Heart left ventricle (tissue), 16 donors: ENCODE measurements around the gene SAMD11. TPM values are rescaled to one million over a fixed set of nuclear protein-coding genes. Genes with fewer than 3 reads are reported as not detected.

ENCODE experiments used
- ATAC-seq, 4 donors: fragments of 200-7000 bp; cut with Tn5 transposase; one replicate each; pipeline ENCODE4 v1.9.1; 2020 to 2022; ENCODE audit warnings: moderate library complexity in 4 of 4, mild to moderate bottlenecking in 3 of 4, moderate number of reproducible peaks in 1 of 4
- DNase-seq, 5 donors: peaks; one replicate each; pipeline ENCODE4 v3.0.0-alpha.2; 2020
- H3K27ac ChIP-seq, 12 donors: fragments of 200-600 bp; sonication (generic) in 4 of 12; one replicate each; pipeline versions ENCODE4 v1.5.0 to v1.8.0; 2016 to 2022; ENCODE audit warnings: mild to moderate bottlenecking in 2 of 12
- H3K27me3 ChIP-seq, 9 donors: fragments of 200-600 bp; sonication (generic) in 2 of 9; one replicate each; pipeline versions ENCODE4 v1.5.1 to v1.8.0; 2016 to 2022; ENCODE audit warnings: mild to moderate bottlenecking in 3 of 9
- H3K36me3 ChIP-seq, 9 donors: fragments of 200-600 bp; sonication (generic) in 2 of 9; one replicate each; pipeline versions ENCODE4 v1.5.0 to v1.8.0; 2018 to 2022; ENCODE audit warnings: mild to moderate bottlenecking in 2 of 9
- H3K4me1 ChIP-seq, 12 donors: fragments of 200-600 bp; sonication (generic) in 4 of 12; one replicate each; pipeline versions ENCODE4 v1.5.0 to v1.8.0; 2016 to 2022; ENCODE audit warnings: mild to moderate bottlenecking in 3 of 12
- H3K4me3 ChIP-seq, 12 donors: fragments of 200-600 bp; sonication (generic) in 4 of 12; one replicate each; pipeline versions ENCODE4 v1.5.0 to v1.8.0; 2017 to 2022; ENCODE audit warnings: mild to moderate bottlenecking in 9 of 12, moderate library complexity in 4 of 12
- H3K9me3 ChIP-seq, 12 donors: fragments of 200-600 bp; sonication (generic) in 4 of 12; one replicate each; pipeline versions ENCODE4 v1.5.0 to v1.8.0; 2016 to 2022; ENCODE audit warnings: mild to moderate bottlenecking in 1 of 12
- POLR2A ChIP-seq, 2 donors: fragments of 450-650 bp; IDR thresholded peaks; one replicate each; pipeline ENCODE4 v1.6.1; 2017; ENCODE audit warnings: antibody characterized with exemption in 2 of 2, mild to moderate bottlenecking in 2 of 2, moderate library complexity in 2 of 2
- WGBS, 4 donors: extraction: QIAGEN DNeasy Blood & Tissue Kit in 2 of 4; methylation state at CpG; one replicate each; pipeline versions ENCODE4 v1.1.5 to v1.1.7; 2013 to 2018; 5-methylcytosine and 5-hydroxymethylcytosine counted together
- intact Hi-C, 10 donors: fragments of 100-400 bp; cut with DNase I; formaldehyde crosslinking; loops; one replicate each; pipeline versions ENCODE4 v1.11.1 to v1.14.2; 2022
- polyA plus RNA-seq, 2 donors: library from polyadenylated mRNA; stranded (reverse); fragments of 200-250 nt; gene quantifications; one replicate each; pipeline ENCODE4 v1.2.3, GENCODE V29; 2013
- total RNA-seq, 9 donors: library from RNA; depleted of rRNA in 2 of 9; stranded (reverse); fragments of >200 nt in 2 of 9; fragmentation: NEBNext Ultra II Directional in 3 of 9; extraction: Animal tissue kit (Norgen Biotek cat#: 25700) in 3 of 9; gene quantifications; one replicate each; pipeline versions ENCODE4 v1.1.0 to v1.2.4, GENCODE V29; 2016 to 2023
- TF ChIP-seq, protein P1 (sequence below), 12 donors: fragments of 200-600 bp; sonication (generic) in 4 of 12; IDR thresholded peaks; one replicate each; pipeline versions ENCODE4 v1.5.0 to v1.8.0; 2018 to 2022; ENCODE audit warnings: antibody characterized with exemption in 12 of 12, mild to moderate bottlenecking in 5 of 12
- donor health status: ischemic (EF 13 %, LVEDD 7.1; RV severe dilation, severe dysfunction).
- donor health status: healthy with polysubstance abuse.
- donor health status: DM: no; HTN: yes; CAD: no.
- donor health status: DM: no; HTN: no; CAD: no.
- donor health status: ischemic (EF 25% LVEDD 6.9; RV normal size, moderate dysfunction).
- donor health status: ischemic (EF 25% LVEDD 5.7; RV mildly dilated, moderate dysfunction).
- donor health status: healthy.
- donor health status: DM: yes; HTN: yes; CAD: no.
- donor health status: ischemic (EF 35%, LVEDD 5.7; RV mildly dilated, moderate dysfunction).
- donor health status: nonischemic (EF 11% LVEDD 7.7; RV severe dilation, severe dysfunction).
- donor health status: DM: yes; HTN: yes; CAD: no.
- donor health status: PGD.
- donor health status: ischemic (EF 29% LVEDD 5.4; RV normal size, mild dysfunction).
- donor health status: nonischemic (EF 23%, LVEDD 6.1; RV moderate dilation, normal function).

The SAMD11 gene
- total and polyA plus RNA-seq, 11 donors, result 0.38 to 3.2 (median 0.96) TPM

- peaks cover 8 to 89% (median 57%) of the 10 kb centered on the region in 9 donors for H3K27me3 ChIP-seq
- H3K36me3 ChIP-seq, result no peaks in the 10 kb centered on the region
- ATAC-seq (no peak), DNase-seq (no peak)
- no peak overlapping the region for H3K27ac ChIP-seq
- intact Hi-C loops, result loop anchor here in 2 of 10 donors (2.0 kb wide), 1 partner anchor 34 kb away; no protein-coding TSS in a partner anchor
- no peak overlapping the region for H3K4me3 ChIP-seq
- 67 to 74% (median 70%) methylated on average over 22 to 30 of the region's 30 CpGs for WGBS, 4 donors
- TF ChIP-seq POLR2A (IDR thresholded peaks at IDR 0.05), result no peak
- TF ChIP-seq, protein P1, sequence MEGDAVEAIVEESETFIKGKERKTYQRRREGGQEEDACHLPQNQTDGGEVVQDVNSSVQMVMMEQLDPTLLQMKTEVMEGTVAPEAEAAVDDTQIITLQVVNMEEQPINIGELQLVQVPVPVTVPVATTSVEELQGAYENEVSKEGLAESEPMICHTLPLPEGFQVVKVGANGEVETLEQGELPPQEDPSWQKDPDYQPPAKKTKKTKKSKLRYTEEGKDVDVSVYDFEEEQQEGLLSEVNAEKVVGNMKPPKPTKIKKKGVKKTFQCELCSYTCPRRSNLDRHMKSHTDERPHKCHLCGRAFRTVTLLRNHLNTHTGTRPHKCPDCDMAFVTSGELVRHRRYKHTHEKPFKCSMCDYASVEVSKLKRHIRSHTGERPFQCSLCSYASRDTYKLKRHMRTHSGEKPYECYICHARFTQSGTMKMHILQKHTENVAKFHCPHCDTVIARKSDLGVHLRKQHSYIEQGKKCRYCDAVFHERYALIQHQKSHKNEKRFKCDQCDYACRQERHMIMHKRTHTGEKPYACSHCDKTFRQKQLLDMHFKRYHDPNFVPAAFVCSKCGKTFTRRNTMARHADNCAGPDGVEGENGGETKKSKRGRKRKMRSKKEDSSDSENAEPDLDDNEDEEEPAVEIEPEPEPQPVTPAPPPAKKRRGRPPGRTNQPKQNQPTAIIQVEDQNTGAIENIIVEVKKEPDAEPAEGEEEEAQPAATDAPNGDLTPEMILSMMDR (IDR thresholded peaks at IDR 0.05), result no peak
- H3K4me1 ChIP-seq, result peaks cover 10 to 58% (median 44%) of the 10 kb centered on the region in 12 donors
- H3K9me3 ChIP-seq, result no peaks in the 10 kb centered on the region
These were observed 15.2 kb downstream of the SAMD11 start for GRCh38 chr1:938711-939489.

DNA sequence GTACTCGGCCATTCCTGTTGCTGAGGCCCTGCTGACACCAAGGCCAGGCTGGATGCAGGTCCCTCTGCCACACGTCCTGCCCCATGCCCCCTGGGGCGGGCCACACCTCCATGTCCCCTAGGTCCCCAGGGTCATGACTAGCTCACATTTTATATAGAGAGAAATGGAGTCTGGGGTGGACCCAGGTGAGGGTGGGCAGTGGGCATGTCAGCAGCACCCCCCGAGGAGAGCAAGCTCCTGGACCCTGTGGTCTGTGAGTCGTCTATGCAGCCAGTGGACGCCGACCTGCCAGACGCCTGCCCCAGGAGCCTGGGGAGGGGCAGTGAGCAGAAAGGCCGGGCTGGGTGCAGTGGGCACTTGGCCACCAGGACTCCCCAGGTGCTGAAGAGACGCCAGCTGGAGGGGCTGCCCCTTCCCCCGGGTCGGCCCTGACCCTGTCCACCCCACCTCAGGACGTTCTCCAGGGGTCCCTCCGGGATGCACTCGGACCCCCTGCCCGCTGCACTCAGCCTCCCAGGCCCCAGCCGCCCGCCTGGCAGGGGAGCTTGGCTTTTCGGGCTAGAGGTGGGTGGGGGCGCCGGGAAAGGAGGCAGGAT, 15.9 kb downstream of the SAMD11 start:
- WGBS, 4 donors, result 3 to 24% (median 11%) methylated on average over 6 to 21 of the region's 21 CpGs

GRCh38 chr1:940107-941014, 16.6 kb downstream of the SAMD11 start:
- Histone ChIP-seq H3K36me3 (peaks cover 0 to 12% (median 4%) of the 10 kb centered on the region in 9 donors), H3K4me3 (peak overlapping the region; percentile 27 to 59 (median 48)), H3K9me3 (no peaks in the 10 kb centered on the region), H3K27ac (peak overlapping the region in 10 of 12 donors; percentile 1 to 81 (median 64)), H3K4me1 (peaks cover 10 to 61% (median 41%) of the 10 kb centered on the region in 12 donors), H3K27me3 (peaks cover 8 to 83% (median 52%) of the 10 kb centered on the region in 9 donors)
- TF ChIP-seq, protein P1 (IDR thresholded peaks at IDR 0.05), result peak in 5 of 12 donors; percentile 19 to 40 (median 36)
- TF ChIP-seq POLR2A (IDR thresholded peaks at IDR 0.05), result no peak
- intact Hi-C loops, result no loop called here
- 0 to 1% (median 1%) methylated on average over 59 to 86 of the region's 86 CpGs for WGBS, 4 donors
- peak; percentile 68 to 86 (median 77) for DNase-seq
- peak in 2 of 4 donors; percentile 24 to 45 for ATAC-seq

More for the DNA sequence above, 15.9 kb downstream of the SAMD11 start:
- Histone ChIP-seq H3K36me3 (peaks cover 0 to 4% (median 0%) of the 10 kb centered on the region in 9 donors), H3K27ac (peak overlapping the region in 2 of 12 donors; percentile 42 to 65), H3K9me3 (no peaks in the 10 kb centered on the region), H3K4me1 (peaks cover 10 to 61% (median 45%) of the 10 kb centered on the region in 12 donors), H3K27me3 (peaks cover 8 to 89% (median 57%) of the 10 kb centered on the region in 9 donors), H3K4me3 (peak overlapping the region in 10 of 12 donors; percentile 27 to 59 (median 49))
- DNase-seq, result no peak
- no peak for TF ChIP-seq POLR2A (IDR thresholded peaks at IDR 0.05)
- TF ChIP-seq, protein P1 (IDR thresholded peaks at IDR 0.05), result no peak
- no peak for ATAC-seq
- intact Hi-C loops, result loop anchor here in 2 of 10 donors (2.0 kb wide), 1 partner anchor 35 kb away; no protein-coding TSS in a partner anchor
